Dedifferentiated amniotic fluid mesenchymal stem cell (primary cell): ENCODE results near the gene PPP1R14D.

Source experiments
- DNase-seq: peaks from one replicate; pipeline ENCODE4 v3.0.0-alpha.2; 2016; ENCODE audit errors: extremely low spot score

PPP1R14D gene

DNA sequence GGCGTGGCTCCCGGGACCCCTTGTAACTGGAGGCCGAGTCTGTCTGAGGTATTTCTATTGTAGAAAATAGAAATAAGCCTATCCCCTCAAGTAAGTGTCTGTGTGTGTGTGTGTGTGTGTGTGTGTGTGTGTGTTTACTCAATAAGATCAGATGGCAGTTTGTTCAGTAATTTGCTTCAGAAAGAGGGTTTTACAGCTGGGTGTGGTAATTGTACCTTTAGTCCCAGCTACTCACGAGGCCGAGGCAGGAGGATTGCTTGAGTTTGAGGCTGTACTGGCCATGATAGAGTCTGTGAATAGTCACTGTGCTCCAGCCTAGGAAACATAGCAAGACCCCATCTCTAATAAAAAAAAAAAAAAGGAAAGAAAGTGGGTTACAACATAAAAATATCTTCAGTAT lies 24.0 kb upstream of the PPP1R14D start:
- no peak for DNase-seq

DNA sequence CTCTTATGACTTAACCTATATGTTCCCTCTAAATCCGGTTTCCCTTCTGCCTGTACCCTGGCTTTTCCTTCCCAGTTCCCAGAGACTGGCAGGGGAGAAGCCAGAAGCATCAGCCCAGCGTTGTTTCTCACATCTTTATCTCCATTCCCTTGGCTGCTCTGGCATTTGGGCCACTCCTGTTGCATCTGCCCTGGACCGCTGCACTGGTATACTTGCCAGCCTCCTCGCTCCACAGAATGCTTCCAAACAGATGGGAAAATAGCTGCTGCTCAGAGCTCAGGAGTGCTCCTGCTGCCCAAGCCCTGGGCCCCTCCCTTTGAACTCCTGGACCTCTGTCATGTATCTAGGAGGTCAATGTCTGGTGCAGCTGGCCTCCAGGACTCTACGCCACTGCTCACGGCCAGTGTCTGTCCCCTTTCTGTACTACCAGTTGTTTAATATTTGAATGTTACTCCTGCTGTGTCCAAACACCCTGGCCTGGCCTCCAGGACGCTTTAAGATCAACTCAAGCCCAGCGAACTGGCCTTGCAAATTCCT lies 22.1 kb upstream of the PPP1R14D start:
- no peak for DNase-seq

DNA sequence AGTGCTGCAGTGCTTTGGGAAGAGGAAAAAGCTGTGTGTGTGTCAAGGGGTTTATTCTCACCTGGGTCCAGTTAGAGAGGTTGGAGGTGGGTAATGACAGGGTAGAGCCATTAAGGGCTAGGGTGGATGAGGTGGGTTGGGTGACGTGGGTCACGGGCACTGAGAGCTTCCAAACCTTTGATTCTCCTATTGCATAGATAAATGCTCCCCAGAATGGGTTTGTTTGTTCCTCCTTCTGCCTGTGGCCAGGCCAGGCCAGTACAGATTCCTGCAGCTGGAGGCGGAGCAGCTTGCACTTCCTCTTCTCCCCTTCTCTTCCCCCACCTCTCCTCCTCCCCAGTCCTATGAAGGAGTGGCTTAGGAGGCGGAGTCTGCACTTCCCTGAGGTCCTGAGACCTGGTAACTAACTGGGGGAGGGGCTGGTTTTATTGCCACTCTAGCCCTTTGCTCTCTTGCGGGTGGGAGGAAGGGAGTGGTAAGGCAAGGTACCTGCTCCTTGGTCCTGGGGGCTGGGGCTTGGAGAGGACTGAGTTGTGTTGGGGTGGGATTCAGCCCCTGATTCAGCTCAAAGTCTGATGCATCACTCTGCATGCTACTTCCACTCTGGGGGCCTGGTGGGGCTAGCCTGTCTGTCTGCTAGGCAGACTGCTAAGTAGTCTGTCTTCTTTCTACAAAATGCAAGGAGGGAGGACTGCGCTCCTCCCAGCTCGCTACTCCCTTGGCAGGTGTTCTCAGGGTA lies 18.9 kb upstream of the PPP1R14D start:
- DNase-seq, result no peak

DNA sequence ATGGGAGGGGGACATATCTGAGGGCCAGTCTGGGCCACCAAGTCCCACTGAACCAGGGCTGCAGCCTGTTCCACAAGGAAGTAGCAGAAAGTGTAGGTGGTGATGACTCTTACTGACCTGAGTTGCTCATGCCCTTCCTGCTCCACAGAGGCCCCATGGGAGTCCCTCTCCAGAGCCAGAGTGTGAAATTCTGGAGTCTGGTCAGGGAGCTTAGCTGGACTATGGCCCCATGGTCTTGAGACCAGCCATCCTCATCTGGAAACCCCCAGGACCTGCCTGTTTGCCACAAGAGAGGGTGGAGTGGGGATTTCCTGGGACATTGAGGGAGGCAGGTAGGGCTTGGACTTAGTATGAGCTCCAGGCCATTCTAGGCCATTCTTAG lies 18.3 kb upstream of the PPP1R14D start:
- DNase-seq, result no peak

DNA sequence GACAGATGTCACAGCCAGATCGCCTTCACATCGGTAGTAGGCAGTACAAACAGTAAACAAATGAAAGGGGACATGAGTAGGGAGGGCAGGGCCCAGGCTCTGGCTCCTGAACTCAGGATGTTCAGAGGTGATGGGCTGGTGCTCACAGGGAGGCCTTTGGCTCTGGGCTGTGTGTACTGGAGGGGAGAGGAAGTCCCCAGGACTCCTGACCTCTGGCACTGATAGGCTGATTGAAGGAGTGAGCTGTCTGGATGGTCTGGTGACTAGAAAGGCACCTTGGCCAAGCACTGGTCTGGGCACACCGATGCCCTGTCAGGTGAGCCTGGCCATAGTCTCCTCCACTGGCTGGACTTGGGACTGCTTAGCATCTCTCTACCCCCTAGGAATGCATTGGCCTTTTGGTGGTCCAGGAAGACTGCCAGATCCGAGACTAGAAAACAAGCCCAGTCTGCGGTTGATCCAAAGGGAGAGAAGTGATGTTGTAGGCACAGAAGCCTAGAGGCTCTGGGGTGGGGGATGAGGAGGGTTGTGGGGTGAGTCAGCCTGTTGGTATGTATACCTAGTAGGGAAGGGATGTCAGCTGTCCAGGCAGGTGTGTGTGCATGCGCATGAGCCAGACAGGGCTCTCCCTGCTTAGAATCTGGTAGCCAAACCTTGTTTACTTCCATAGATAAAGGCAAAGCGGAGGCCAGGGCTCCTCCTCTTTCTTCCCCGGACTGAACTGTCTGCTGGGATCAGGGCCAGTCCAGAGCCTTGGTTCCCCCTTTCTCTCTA lies 17.2 kb upstream of the PPP1R14D start:
- no peak for DNase-seq

DNA sequence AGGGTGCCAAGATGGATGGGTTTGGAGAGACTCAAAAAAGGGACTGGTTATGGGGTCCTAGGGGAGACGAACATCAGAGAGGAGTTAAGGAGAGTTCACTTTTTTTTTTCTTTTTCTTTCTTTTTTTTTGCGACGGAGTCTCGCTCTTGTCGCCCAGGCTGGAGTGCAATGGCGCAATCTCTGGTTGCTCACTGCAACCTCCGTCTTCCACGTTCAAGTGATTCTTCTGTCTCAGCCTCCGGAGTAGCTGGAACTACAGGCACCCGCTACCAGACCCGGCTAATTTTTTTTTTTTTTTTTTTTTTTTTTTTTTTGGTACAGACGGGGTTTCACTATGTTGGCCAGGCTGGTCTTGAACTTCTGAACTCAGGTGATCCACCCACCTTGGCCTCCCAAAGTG lies 16.5 kb upstream of the PPP1R14D start:
- DNase-seq, result no peak

DNA sequence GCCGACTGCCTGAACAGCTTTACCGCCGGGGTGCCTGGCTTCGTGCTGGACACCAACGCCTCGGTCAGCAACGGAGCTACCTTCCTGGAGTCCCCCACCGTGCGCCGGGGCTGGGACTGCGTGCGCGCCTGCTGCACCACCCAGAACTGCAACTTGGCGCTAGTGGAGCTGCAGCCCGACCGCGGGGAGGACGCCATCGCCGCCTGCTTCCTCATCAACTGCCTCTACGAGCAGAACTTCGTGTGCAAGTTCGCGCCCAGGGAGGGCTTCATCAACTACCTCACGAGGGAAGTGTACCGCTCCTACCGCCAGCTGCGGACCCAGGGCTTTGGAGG lies 16.2 kb upstream of the PPP1R14D start:
- no peak for DNase-seq

DNA sequence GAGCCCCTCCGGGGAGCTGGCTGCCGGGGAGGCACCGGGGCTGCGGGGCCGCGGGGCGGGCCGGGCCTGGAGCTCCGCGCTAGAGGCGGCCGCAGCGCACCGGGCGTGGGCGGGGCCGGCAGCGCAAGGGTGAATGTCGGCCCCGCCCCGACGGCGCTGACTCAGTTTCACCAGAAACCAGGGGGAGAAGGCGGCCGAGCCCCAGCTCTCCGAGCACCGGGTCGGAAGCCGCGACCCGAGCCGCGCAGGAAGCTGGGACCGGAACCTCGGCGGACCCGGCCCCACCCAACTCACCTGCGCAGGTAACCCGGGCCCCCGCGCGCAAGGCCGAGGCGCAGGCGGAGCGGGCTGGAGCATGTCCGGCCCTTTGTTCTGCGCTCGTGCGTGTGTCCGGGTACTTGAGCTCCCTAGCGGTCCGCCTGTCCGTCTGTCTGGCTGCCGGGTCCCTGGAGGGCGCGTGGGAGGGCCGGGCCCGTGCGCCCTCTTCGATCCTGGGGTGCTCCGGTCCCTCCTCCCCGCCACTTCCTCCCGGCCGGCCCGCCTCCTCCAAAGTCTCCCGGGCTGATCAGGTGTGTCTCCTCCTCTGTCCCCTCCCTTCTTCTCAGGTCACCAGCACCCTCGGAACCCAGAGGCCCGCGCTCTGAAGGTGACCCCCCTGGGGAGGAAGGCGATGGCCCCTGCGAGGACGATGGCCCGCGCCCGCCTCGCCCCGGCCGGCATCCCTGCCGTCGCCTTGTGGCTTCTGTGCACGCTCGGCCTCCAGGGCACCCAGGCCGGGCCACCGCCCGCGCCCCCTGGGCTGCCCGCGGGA lies 15.6 kb upstream of the PPP1R14D start, which contains the start of gene SPINT1:
Gene SPINT1, plus strand, starts transcription at position 164 of the 811 bp plus-strand sequence. Its CDS starts 507 bp downstream, at position 671.
- no peak for DNase-seq

DNA sequence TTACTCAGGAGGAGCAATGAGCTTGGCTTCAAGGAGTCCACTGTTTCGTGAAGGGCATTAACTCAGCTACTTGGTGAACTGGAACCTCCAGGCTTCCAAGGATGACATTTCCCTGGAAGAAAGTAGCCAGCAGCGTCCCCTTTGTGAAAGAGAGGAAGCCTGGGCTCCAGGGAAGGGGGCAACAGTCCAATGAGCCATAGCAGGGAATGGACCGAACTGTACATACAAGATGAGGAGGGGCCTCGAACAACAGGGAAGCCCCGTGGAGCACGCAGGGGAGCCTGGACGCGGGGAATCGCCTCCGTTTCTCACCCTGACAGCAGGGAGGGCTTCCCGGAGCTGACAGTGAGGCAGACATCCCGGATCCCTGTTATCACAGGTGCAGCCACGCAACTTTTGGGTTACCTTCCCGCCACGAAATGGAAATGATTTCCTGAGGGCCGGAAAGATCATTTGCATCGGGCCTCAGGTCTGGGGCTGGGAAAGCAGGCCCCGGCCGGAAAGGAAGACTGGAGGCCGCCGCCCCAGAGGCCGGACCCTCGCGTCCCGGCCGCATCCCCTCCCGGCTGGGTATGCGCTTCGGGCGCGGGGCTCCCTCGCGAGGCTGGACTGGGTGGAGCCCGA lies 14.9 kb upstream of the PPP1R14D start:
- DNase-seq, result no peak

DNA sequence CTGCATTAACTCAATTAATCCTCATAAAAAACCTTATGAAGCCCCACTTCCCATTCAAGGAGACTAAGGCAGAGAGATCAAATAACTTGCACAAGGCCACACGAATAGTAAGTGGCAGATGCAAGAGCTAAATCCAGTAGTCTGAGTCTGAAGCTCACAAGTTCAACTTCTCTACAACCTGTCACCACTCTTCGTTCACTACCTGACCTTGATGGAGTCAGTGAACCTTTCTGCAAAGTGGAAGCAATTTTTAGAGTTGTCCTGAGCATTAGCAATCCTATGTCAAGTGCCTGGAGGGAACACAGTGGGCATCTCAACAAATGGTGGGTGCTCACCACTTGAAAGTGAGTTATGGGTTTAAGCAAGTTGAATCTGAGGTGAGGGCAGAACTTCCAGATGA lies 13.2 kb upstream of the PPP1R14D start:
- DNase-seq, result no peak

DNA sequence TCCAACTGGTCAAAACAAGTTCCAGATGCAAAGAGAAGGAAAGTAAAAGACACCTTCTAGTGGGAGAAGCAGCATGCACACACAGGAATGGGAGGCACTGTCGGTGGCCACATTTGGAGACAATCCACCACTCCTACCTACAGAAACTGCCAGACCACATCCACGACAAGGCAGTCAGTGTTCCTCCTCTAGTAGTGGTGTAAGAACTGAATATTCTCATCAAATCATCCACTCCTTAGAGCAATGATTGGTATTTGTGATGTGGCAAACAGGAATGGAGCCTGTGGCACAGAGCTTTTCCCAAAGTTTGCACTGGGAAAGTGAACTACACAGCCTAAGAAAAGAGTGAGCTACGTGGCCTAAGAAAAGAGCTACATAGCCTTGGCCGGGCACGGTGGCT lies 10.2 kb upstream of the PPP1R14D start:
- no peak for DNase-seq

DNA sequence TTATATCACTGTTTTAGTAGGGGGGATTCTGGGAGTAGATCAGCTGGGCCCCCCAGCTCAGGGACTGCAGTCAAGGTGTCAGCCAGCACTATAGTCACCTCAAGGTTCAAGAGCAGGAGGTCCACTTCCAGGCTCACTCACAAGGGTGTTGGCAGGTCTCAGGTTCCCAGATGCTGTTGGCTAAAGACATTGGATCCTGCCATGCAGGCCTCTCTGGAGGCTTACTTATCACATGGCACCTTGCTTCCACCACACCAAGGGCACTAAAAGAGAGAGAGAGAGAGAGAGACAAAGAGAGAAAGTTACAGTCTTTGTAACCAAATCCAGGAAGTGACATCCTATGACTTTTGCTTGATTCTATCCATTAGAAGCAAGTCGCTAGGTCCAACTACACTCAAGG lies 7.5 kb upstream of the PPP1R14D start:
- no peak for DNase-seq

DNA sequence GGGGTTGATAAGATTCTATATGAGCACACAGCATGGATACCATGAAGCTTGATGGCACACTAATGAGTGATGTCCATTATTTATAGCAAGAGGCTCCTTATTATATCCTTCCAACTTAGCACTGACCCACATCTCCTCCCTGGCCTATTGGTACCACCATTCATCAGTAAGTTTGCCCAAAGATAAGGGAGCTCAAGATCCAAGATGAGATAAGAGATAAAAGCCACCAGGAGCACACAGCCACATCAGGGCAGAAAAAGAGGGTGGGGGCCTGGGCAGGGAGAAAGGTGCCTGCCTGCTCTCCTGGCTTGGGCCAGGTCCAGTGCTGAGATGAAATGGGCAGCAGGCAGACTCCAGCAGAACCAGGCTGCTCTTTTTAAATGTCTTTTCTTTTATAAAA lies 4.4 kb upstream of the PPP1R14D start:
- DNase-seq, result no peak

DNA sequence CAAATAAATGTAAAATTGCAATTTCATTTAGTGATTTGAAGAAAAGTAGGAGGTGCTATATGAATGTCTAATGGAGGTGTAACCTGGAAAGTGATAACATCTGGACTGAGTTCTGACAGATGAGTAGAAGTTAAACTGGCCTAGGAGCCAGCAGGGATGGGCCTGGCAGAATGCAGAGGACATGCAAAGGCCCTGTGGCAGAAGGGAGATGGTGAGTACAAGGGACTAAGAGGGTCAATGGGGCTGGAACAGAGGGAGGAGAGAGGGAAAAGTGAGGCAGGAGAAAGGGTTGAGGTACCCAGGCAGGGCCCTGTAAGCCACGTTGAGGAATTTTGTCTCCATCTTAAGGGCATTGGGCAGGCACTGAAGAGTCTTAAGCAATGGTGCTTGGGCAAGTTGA lies 3.4 kb upstream of the PPP1R14D start:
- no peak for DNase-seq

DNA sequence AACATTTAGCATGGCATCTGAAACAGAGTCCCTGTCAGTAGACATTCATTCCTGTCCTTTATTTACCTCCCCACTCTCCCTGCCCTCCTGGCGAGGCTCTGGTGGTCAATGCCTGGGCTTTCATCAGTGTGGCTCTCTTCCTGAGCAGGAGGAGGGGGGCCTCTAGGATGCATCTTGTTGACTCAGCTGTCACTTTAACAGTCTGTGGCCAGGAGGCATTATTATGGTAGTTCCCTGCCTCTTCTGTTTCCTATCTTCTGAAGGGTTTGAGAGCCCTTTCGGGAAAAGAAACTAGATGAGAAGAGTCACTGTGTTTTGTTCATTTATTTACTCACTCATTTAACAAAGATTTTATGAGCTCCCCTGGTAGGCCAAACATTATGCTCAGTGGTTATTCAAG lies 2.4 kb upstream of the PPP1R14D start:
- no peak for DNase-seq

DNA sequence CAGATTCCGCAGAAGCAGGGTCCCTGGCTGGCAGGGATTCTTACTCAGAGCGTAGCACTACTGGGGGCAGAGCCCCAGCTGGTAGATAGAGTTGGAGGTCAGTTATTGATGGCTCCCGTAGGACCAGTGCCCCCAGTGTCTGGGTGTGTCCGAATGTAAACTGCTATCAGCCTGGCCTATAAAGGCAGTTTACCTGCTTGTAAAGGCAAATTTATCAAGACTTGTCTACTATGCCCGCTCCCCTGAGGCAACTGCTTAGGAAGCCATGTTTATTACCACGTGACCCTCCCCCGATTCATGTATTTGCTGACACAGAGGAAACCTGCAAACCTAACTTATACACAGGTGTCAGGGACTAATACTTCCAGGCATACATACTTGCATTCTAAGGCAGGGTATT lies 607 bp upstream of the PPP1R14D start:
- DNase-seq, result no peak

DNA sequence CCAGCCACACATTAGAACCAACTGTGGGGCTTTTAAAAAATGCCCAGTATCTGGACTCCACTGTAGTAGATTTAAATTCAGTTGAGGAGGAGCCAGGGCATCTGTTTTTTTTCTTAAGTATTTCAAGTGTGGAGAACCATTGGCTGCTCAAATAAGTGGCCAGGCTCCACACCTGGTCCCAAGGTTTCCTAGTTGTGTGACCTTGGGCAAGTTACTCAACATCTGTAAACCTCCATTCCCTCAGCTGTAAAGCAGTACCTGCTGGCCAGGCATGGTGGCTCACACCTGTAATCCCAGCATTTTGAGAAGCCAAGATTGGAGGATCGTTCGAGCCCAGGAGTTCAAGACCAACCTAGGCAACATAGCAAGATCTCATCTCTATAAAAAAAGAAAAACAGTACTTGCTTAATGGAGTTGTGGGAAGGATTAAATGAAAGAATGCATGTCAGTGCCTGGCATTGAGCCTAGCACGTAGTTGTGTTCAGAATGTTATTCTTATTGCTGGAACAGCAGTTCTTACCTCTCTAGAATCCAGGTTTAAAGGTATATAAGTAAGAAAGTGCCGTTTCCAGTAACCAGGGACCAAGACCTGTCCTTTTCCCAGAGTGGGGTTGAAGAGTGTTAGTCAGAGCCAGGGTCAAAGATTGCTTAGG lies 2.0 kb downstream of the PPP1R14D start:
- no peak for DNase-seq

DNA sequence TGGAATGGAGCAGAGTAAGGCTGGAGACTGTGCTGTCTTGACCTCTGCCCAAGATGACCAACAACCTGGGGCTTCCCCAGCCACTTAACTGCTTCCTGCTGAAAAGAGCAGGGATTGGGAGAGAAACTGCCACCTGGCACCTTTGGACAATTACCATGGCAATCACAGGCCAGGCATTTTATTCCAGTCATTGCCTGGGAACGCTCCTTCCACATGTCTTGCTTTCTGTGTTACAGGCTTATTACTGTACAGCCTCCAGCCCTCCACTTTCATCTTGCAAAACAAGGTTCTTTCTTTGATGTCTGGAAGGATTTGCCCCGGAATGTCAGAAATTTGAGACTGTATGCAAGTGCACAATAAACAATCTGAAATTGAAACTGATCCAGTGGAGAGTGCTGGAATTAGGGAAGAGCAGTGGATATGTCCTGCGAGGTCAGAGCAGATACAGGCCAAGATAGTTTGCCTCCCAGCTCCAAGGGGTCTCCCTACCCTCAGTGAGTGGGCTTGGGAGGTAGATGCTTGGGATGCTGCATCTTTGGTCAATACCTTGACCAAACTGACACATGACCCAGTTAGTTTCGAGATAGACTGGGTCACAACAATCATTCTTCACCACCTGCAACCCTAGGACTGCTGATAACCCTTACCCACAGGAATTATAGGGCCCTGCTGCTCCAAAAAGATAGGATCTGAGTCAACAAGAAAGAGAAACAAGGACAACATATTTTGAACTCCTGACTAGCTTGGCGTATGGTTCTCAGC lies 2.7 kb downstream of the PPP1R14D start:
- peak; percentile 20 for DNase-seq

DNA sequence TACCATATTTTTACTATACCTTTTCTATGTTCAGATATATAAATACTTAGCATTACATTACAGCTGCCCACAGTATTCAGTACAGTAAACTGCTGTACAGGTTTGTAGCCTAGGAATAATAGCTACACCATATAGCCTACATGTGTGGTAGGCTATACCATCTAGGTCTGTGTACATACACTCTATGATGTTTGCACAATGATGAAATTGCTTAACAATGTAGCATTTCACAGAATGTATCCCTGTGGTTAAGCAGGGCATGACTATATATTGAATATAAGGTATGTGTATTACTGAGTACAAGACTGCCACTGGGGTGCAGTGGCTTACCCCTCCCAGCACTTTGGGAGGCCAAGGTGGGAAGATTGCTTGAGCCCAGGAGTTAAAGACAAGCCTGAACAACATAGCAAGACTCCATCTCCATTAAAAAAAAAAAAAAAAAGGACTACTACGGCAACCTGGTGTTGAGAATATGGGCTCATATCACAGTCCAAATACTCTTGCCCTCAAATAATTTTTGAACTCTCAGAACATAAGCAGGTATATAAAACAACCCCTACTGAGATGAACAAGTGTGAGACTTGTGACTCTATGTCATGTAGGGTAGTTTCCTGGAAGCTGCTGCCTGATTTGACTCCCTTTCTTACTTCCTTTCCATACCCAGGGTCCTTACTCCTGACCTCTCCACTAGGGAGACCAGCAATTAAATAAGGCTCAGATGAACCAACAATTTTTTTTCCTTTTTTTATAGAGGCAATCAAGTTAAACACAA lies 4.8 kb downstream of the PPP1R14D start:
- DNase-seq, result no peak

DNA sequence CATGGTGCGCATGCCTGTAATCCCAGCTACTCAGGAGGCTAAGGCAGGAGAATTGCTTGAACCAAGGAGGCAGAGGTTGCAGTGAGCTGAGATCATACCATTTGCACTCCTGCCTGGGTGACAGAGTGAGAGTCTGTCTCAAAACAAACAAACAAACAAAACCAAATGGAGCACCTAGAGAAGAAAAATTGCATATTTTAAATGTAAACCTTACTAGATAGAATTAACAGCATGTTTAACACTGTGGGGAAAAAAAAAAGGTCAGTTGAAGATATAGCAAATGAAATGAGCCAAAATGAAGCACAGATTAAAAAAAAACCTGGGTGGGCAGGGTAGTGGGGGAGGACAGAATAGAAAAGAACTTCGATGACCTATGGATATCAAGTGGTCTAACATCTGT lies 7.3 kb downstream of the PPP1R14D start:
- no peak for DNase-seq
